ENCODE data around the gene CTNNA3. TPM values are rescaled to one million over a fixed set of nuclear protein-coding genes. Genes with fewer than 3 reads are reported as not detected.

CTNNA3 gene
- total RNA-seq, 1 donor from 2014 or later = 3.3 TPM

- no peaks in the 10 kb centered on the region for H3K4me1 Mint-ChIP-seq (ENCODE audit: low read depth, unreplicated experiment)
These were observed 436.6 kb downstream of the CTNNA3 start for GRCh38 chr10:67259319-67259929.

GRCh38 chr10:67257427-67258144, 438.4 kb downstream of the CTNNA3 start:
- no peaks in the 10 kb centered on the region for H3K9me3 Mint-ChIP-seq (ENCODE audit: unreplicated experiment)
- H3K27ac Mint-ChIP-seq (ENCODE audit: unreplicated experiment) = no peak overlapping the region
- H3K4me3 Mint-ChIP-seq (ENCODE audit: unreplicated experiment) = no peak overlapping the region

More at GRCh38 chr10:67259319-67259929, 436.6 kb downstream of the CTNNA3 start:
- Mint-ChIP-seq H3K4me3 (ENCODE audit: unreplicated experiment) (no peak overlapping the region), H3K36me3 (ENCODE audit: unreplicated experiment) (no peaks in the 10 kb centered on the region), H3K27me3 (ENCODE audit: unreplicated experiment) (no peaks in the 10 kb centered on the region), H3K27ac (ENCODE audit: unreplicated experiment) (no peak overlapping the region), H3K9me3 (ENCODE audit: unreplicated experiment) (no peaks in the 10 kb centered on the region)
- no peak for DNase-seq
- TF ChIP-seq CTCF (IDR thresholded peaks at IDR 0.05; ENCODE audit: partially characterized antibody, unreplicated experiment) = no peak

GRCh38 chr10:67257018-67257417, 439.0 kb downstream of the CTNNA3 start:
- no peak overlapping the region for H3K27ac Mint-ChIP-seq (ENCODE audit: unreplicated experiment)
- no peaks in the 10 kb centered on the region for H3K9me3 Mint-ChIP-seq (ENCODE audit: unreplicated experiment)

More at GRCh38 chr10:67257427-67258144, 438.4 kb downstream of the CTNNA3 start:
- no peak for TF ChIP-seq CTCF (IDR thresholded peaks at IDR 0.05; ENCODE audit: partially characterized antibody, unreplicated experiment)
- Mint-ChIP-seq H3K27me3 (ENCODE audit: unreplicated experiment) (no peaks in the 10 kb centered on the region), H3K4me1 (ENCODE audit: low read depth, unreplicated experiment) (no peaks in the 10 kb centered on the region), H3K36me3 (ENCODE audit: unreplicated experiment) (no peaks in the 10 kb centered on the region)
- no peak for DNase-seq

GRCh38 chr10:67250686-67251085, 445.3 kb downstream of the CTNNA3 start:
- Mint-ChIP-seq H3K27me3 (ENCODE audit: unreplicated experiment) (no peaks in the 10 kb centered on the region), H3K4me3 (ENCODE audit: unreplicated experiment) (no peak overlapping the region), H3K4me1 (ENCODE audit: low read depth, unreplicated experiment) (no peaks in the 10 kb centered on the region), H3K27ac (ENCODE audit: unreplicated experiment) (no peak overlapping the region), H3K36me3 (ENCODE audit: unreplicated experiment) (no peaks in the 10 kb centered on the region), H3K9me3 (ENCODE audit: unreplicated experiment) (no peaks in the 10 kb centered on the region)
- no peak for DNase-seq
- TF ChIP-seq CTCF (IDR thresholded peaks at IDR 0.05; ENCODE audit: partially characterized antibody, unreplicated experiment) = no peak

More at GRCh38 chr10:67257018-67257417, 439.0 kb downstream of the CTNNA3 start:
- no peak for TF ChIP-seq CTCF (IDR thresholded peaks at IDR 0.05; ENCODE audit: partially characterized antibody, unreplicated experiment)
- Mint-ChIP-seq H3K4me1 (ENCODE audit: low read depth, unreplicated experiment) (no peaks in the 10 kb centered on the region), H3K27me3 (ENCODE audit: unreplicated experiment) (no peaks in the 10 kb centered on the region), H3K36me3 (ENCODE audit: unreplicated experiment) (no peaks in the 10 kb centered on the region), H3K4me3 (ENCODE audit: unreplicated experiment) (no peak overlapping the region)
- no peak for DNase-seq

- no peaks in the 10 kb centered on the region for H3K27me3 Mint-ChIP-seq (ENCODE audit: unreplicated experiment)
- no peaks in the 10 kb centered on the region for H3K4me1 Mint-ChIP-seq (ENCODE audit: low read depth, unreplicated experiment)
- H3K36me3 Mint-ChIP-seq (ENCODE audit: unreplicated experiment) = no peaks in the 10 kb centered on the region
- no peak overlapping the region for H3K27ac Mint-ChIP-seq (ENCODE audit: unreplicated experiment)
- no peak for DNase-seq
- H3K9me3 Mint-ChIP-seq (ENCODE audit: unreplicated experiment) = no peaks in the 10 kb centered on the region
- no peak overlapping the region for H3K4me3 Mint-ChIP-seq (ENCODE audit: unreplicated experiment)
- no peak for TF ChIP-seq CTCF (IDR thresholded peaks at IDR 0.05; ENCODE audit: partially characterized antibody, unreplicated experiment)
These were observed 449.9 kb downstream of the CTNNA3 start for GRCh38 chr10:67246066-67246555.
